HEK293 (cell line): ENCODE data around the gene NAPB.

Experiments used
- CTCF ChIA-PET: fragments of 350-600 bp; formaldehyde crosslinking; extraction: SDS; loops from one replicate; lab custom pipeline; 2021; ENCODE audit warnings: antibody characterized with exemption; lab: Yijun Ruan, JAX
- POLR2A ChIA-PET: fragments of 300-600 bp; formaldehyde crosslinking; extraction: SDS; loops from one replicate; lab custom pipeline; 2020; ENCODE audit warnings: antibody characterized with exemption, inconsistent platforms; lab: Yijun Ruan, JAX
- H3K27ac ChIP-seq: fragments of 200-500 bp; sonication (Bioruptor generic); 2 replicates; pipeline ENCODE4 v1.5.1; 2014; ENCODE audit warnings: low read depth, low read length, control low read depth, inconsistent platforms; ENCODE audit errors: extremely low read depth
- H3K36me3 ChIP-seq, 2 experiments: fragments of 200-500 bp in 1 of 2; sonication (Bioruptor generic) in 1 of 2; 1 replicate in 1 of 2; 2 replicates in 1 of 2; pipeline ENCODE4 v1.5.1; 2014 to 2017; ENCODE audit warnings: inconsistent platforms in 2 of 2, low read length in 2 of 2; ENCODE audit not compliant: control insufficient read depth in 2 of 2, insufficient read depth in 1 of 2
- H3K4me1 ChIP-seq: fragments of 200-500 bp; sonication (Bioruptor generic); 2 replicates; pipeline ENCODE4 v1.5.1; 2014; ENCODE audit warnings: mild to moderate bottlenecking, low read length, inconsistent platforms; ENCODE audit not compliant: control insufficient read depth, insufficient read depth
- H3K4me3 ChIP-seq: 2 replicates; pipeline ENCODE4 v1.5.1; 2011; ENCODE audit warnings: low read depth, mild to moderate bottlenecking, control low read depth, low read length, moderate library complexity
- H3K9me3 ChIP-seq: fragments of 200-500 bp; sonication (Bioruptor generic); 2 replicates; pipeline ENCODE4 v1.5.1; 2014; ENCODE audit warnings: low read depth, low read length, inconsistent platforms; ENCODE audit not compliant: control insufficient read depth, insufficient read depth
- EGR2 ChIP-seq: fragments of 450-650 bp; formaldehyde crosslinking; IDR thresholded peaks from 2 replicates; pipeline ENCODE4 v1.5.1; 2016; ENCODE audit warnings: low read depth, missing biosample characterization, missing genetic modification characterization
- GLI2 ChIP-seq: fragments of 450-650 bp; formaldehyde crosslinking; IDR thresholded peaks from 2 replicates; pipeline ENCODE4; 2017; ENCODE audit warnings: missing biosample characterization, missing genetic modification characterization, low read depth, borderline replicate concordance
- SCRT2 ChIP-seq: fragments of 450-650 bp; formaldehyde crosslinking; IDR thresholded peaks from 2 replicates; pipeline ENCODE4 v1.5.1; 2016; ENCODE audit warnings: missing biosample characterization, missing genetic modification characterization
- SP2 ChIP-seq: fragments of 450-650 bp; formaldehyde crosslinking; IDR thresholded peaks from 2 replicates; pipeline ENCODE4 v1.5.1; 2016; ENCODE audit warnings: missing biosample characterization, missing genetic modification characterization
- ZBTB8A ChIP-seq: fragments of 450-650 bp; formaldehyde crosslinking; IDR thresholded peaks from 2 replicates; pipeline ENCODE4 v1.5.1; 2016; ENCODE audit warnings: missing biosample characterization, missing genetic modification characterization
- ZNF112 ChIP-seq: fragments of 450-650 bp; formaldehyde crosslinking; IDR thresholded peaks from 2 replicates; pipeline ENCODE4 v1.5.0; 2017; ENCODE audit warnings: missing biosample characterization, missing genetic modification characterization
- ZNF214 ChIP-seq: fragments of 450-650 bp; formaldehyde crosslinking; IDR thresholded peaks from 2 replicates; pipeline ENCODE4 v1.5.1; 2017; ENCODE audit warnings: missing biosample characterization, mild to moderate bottlenecking, missing genetic modification characterization, borderline replicate concordance
- ZNF221 ChIP-seq: fragments of 450-650 bp; formaldehyde crosslinking; IDR thresholded peaks from 2 replicates; pipeline ENCODE4 v1.5.1; 2017; ENCODE audit warnings: missing biosample characterization, missing genetic modification characterization, borderline replicate concordance
- ZNF24 ChIP-seq: fragments of 450-650 bp; formaldehyde crosslinking; IDR thresholded peaks from 2 replicates; pipeline ENCODE4 v1.5.1; 2016; ENCODE audit warnings: missing biosample characterization, missing genetic modification characterization
- ZNF37A ChIP-seq: fragments of 450-650 bp; IDR thresholded peaks from 2 replicates; pipeline ENCODE4 v1.5.1; 2018; ENCODE audit warnings: missing biosample characterization, missing genetic modification characterization
- ZNF416 ChIP-seq: fragments of 450-650 bp; formaldehyde crosslinking; IDR thresholded peaks from 2 replicates; pipeline ENCODE4 v1.5.1; 2016; ENCODE audit warnings: missing biosample characterization, missing genetic modification characterization
- ZNF433 ChIP-seq: fragments of 450-650 bp; formaldehyde crosslinking; IDR thresholded peaks from 2 replicates; pipeline ENCODE4 v1.5.1; 2016; ENCODE audit warnings: missing biosample characterization, missing genetic modification characterization, low read depth
- ZNF48 ChIP-seq: fragments of 450-650 bp; formaldehyde crosslinking; IDR thresholded peaks from 2 replicates; pipeline ENCODE4 v1.5.1; 2016; ENCODE audit warnings: missing biosample characterization, missing genetic modification characterization
- ZNF560 ChIP-seq: fragments of 450-650 bp; formaldehyde crosslinking; IDR thresholded peaks from 2 replicates; pipeline ENCODE4 v1.5.1; 2017; ENCODE audit warnings: missing biosample characterization, missing genetic modification characterization, borderline replicate concordance
- ZNF623 ChIP-seq: fragments of 450-650 bp; formaldehyde crosslinking; IDR thresholded peaks from 2 replicates; pipeline ENCODE4 v1.5.1; 2016; ENCODE audit warnings: missing biosample characterization, missing genetic modification characterization
- ZNF629 ChIP-seq: fragments of 450-650 bp; formaldehyde crosslinking; IDR thresholded peaks from 2 replicates; pipeline ENCODE4 v1.5.1; 2017; ENCODE audit warnings: missing biosample characterization, missing genetic modification characterization
- ZNF707 ChIP-seq: fragments of 450-650 bp; formaldehyde crosslinking; IDR thresholded peaks from 2 replicates; pipeline ENCODE4 v1.5.1; 2016; ENCODE audit warnings: missing biosample characterization, missing genetic modification characterization
- ZNF792 ChIP-seq: fragments of 450-650 bp; formaldehyde crosslinking; IDR thresholded peaks from 2 replicates; pipeline ENCODE4 v1.5.1; 2016; ENCODE audit warnings: missing biosample characterization, missing genetic modification characterization
- ZNF830 ChIP-seq: fragments of 450-650 bp; IDR thresholded peaks from 2 replicates; pipeline ENCODE4 v1.5.0; 2018; ENCODE audit warnings: missing biosample characterization, missing genetic modification characterization, low read depth, mild to moderate bottlenecking, moderate library complexity
- ZSCAN16 ChIP-seq: fragments of 450-650 bp; formaldehyde crosslinking; IDR thresholded peaks from 2 replicates; pipeline ENCODE4 v1.5.1; 2016; ENCODE audit warnings: missing biosample characterization, missing genetic modification characterization
- TF ChIP-seq, protein P1 (sequence below): fragments of 450-650 bp; formaldehyde crosslinking; IDR thresholded peaks from 2 replicates; pipeline ENCODE4 v1.5.1; 2016; ENCODE audit warnings: missing biosample characterization, missing genetic modification characterization
- TF ChIP-seq, protein P2 (sequence below): fragments of 450-650 bp; formaldehyde crosslinking; IDR thresholded peaks from 2 replicates; pipeline ENCODE4 v1.5.1; 2016; ENCODE audit warnings: missing biosample characterization, missing genetic modification characterization
- TF ChIP-seq, protein P3 (sequence below): fragments of 450-650 bp; formaldehyde crosslinking; IDR thresholded peaks from 2 replicates; pipeline ENCODE4 v1.5.1; 2017; ENCODE audit warnings: missing biosample characterization, missing genetic modification characterization
- TF ChIP-seq, protein P4 (sequence below): fragments of 450-650 bp; formaldehyde crosslinking; IDR thresholded peaks from 2 replicates; pipeline ENCODE4 v1.5.1; 2016; ENCODE audit warnings: missing biosample characterization, missing genetic modification characterization

Gene NAPB

DNA sequence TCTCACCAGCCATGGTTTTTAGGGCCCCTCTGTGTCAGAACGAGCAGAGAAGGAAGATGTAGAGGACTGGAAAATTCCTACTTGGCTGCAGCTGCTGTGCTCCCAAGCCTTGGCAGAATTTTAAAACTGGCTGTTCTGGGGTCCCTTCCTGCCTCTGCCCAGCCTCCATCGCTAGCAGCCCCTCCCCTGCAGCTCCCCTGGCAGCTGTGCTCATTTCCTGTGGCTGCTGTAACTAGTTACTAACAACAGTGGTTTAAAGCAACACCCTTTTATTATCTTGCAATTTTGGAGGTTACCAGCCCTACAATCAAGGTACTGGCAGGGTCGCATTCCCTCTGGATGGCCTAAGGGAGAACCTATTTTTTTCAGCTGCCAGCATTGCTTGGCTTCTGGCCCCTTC is 35.1 kb upstream of the NAPB start (continued):
- TF ChIP-seq ZBTB8A (tag by site-specific recombination) (no peak), ZNF48 (tag by site-specific recombination) (no peak), ZNF707 (no peak), SP2 (no peak), ZNF221 (tag by site-specific recombination) (no peak)

DNA sequence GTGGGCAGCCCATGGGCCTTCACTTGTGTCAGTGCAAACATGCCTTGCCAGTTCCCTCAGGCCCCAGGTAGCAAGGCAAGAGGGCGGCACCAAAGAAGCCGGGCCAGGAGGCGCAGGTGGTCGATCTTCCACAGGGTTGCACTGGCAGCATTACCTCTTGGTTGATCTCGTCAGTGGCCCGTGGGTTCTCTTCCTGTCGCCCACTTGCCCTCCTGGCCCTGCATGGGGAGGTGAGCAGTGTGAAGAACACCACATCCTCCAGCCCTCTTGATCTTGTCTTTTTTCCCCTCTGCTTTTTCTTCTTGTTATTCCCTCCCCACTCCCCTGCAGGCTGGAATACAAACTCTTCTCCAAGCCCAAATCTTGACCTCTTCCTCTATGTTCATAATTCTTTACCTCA is 34.4 kb upstream of the NAPB start:
- Histone ChIP-seq H3K4me3 (no peak overlapping the region), H3K27ac (no peak overlapping the region), H3K9me3 (no peaks in the 10 kb centered on the region), H3K4me1 (no peaks in the 10 kb centered on the region), H3K36me3 (no peaks in the 10 kb centered on the region)
- no peak for TF ChIP-seq ZNF37A (tag by site-specific recombination)
- TF ChIP-seq ZNF792 (tag by site-specific recombination), result no peak
- TF ChIP-seq ZNF629 (tag by site-specific recombination), result no peak
- TF ChIP-seq, protein P1, sequence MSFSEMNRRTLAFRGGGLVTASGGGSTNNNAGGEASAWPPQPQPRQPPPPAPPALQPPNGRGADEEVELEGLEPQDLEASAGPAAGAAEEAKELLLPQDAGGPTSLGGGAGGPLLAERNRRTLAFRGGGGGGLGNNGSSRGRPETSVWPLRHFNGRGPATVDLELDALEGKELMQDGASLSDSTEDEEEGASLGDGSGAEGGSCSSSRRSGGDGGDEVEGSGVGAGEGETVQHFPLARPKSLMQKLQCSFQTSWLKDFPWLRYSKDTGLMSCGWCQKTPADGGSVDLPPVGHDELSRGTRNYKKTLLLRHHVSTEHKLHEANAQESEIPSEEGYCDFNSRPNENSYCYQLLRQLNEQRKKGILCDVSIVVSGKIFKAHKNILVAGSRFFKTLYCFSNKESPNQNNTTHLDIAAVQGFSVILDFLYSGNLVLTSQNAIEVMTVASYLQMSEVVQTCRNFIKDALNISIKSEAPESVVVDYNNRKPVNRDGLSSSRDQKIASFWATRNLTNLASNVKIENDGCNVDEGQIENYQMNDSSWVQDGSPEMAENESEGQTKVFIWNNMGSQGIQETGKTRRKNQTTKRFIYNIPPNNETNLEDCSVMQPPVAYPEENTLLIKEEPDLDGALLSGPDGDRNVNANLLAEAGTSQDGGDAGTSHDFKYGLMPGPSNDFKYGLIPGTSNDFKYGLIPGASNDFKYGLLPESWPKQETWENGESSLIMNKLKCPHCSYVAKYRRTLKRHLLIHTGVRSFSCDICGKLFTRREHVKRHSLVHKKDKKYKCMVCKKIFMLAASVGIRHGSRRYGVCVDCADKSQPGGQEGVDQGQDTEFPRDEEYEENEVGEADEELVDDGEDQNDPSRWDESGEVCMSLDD, result no peak
- TF ChIP-seq, protein P2, sequence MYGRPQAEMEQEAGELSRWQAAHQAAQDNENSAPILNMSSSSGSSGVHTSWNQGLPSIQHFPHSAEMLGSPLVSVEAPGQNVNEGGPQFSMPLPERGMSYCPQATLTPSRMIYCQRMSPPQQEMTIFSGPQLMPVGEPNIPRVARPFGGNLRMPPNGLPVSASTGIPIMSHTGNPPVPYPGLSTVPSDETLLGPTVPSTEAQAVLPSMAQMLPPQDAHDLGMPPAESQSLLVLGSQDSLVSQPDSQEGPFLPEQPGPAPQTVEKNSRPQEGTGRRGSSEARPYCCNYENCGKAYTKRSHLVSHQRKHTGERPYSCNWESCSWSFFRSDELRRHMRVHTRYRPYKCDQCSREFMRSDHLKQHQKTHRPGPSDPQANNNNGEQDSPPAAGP (tag by site-specific recombination), result no peak
- TF ChIP-seq ZNF24, result no peak
- no peak for TF ChIP-seq EGR2 (tag by site-specific recombination)
- no peak for TF ChIP-seq ZNF433 (tag by site-specific recombination)
- no peak for TF ChIP-seq ZNF560
- CTCF ChIA-PET, result no interaction called here
- POLR2A ChIA-PET, result no interaction called here

DNA sequence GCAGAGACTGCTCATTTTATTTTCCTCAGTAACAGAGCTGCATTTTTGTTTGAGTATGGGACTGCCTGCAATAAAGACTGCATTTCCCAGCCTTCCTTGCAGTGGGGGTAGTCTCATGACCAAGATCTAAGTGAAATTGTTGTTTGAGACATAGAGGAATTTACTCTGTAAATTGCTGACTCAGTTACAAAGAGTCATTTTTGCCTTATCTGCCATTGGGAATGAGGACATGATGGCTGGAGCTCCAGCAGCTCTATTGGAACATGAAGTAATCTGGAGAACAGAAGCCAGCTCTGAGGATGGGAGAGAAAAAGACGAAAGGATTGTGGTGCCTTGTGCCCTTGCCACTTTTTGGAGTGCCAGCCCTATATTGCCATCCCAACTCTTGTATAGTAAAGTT is 33.5 kb upstream of the NAPB start:
- no peaks in the 10 kb centered on the region for H3K4me1 ChIP-seq
- no peak overlapping the region for H3K4me3 ChIP-seq
- no peaks in the 10 kb centered on the region for H3K9me3 ChIP-seq
- TF ChIP-seq GLI2 (tag by site-specific recombination) (no peak), ZNF629 (tag by site-specific recombination) (no peak), ZNF112 (tag by site-specific recombination) (no peak), ZNF707 (no peak), ZSCAN16 (tag by site-specific recombination) (no peak), ZNF214 (tag by site-specific recombination) (no peak), ZNF830 (tag by site-specific recombination) (no peak), ZNF623 (tag by site-specific recombination) (no peak), ZNF48 (tag by site-specific recombination) (no peak), ZNF416 (tag by site-specific recombination) (no peak), SCRT2 (tag by site-specific recombination) (no peak), ZBTB8A (tag by site-specific recombination) (no peak)
- TF ChIP-seq, protein P3, sequence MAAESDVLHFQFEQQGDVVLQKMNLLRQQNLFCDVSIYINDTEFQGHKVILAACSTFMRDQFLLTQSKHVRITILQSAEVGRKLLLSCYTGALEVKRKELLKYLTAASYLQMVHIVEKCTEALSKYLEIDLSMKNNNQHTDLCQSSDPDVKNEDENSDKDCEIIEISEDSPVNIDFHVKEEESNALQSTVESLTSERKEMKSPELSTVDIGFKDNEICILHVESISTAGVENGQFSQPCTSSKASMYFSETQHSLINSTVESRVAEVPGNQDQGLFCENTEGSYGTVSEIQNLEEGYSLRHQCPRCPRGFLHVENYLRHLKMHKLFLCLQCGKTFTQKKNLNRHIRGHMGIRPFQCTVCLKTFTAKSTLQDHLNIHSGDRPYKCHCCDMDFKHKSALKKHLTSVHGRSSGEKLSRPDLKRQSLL, result no peak
- TF ChIP-seq, protein P4, sequence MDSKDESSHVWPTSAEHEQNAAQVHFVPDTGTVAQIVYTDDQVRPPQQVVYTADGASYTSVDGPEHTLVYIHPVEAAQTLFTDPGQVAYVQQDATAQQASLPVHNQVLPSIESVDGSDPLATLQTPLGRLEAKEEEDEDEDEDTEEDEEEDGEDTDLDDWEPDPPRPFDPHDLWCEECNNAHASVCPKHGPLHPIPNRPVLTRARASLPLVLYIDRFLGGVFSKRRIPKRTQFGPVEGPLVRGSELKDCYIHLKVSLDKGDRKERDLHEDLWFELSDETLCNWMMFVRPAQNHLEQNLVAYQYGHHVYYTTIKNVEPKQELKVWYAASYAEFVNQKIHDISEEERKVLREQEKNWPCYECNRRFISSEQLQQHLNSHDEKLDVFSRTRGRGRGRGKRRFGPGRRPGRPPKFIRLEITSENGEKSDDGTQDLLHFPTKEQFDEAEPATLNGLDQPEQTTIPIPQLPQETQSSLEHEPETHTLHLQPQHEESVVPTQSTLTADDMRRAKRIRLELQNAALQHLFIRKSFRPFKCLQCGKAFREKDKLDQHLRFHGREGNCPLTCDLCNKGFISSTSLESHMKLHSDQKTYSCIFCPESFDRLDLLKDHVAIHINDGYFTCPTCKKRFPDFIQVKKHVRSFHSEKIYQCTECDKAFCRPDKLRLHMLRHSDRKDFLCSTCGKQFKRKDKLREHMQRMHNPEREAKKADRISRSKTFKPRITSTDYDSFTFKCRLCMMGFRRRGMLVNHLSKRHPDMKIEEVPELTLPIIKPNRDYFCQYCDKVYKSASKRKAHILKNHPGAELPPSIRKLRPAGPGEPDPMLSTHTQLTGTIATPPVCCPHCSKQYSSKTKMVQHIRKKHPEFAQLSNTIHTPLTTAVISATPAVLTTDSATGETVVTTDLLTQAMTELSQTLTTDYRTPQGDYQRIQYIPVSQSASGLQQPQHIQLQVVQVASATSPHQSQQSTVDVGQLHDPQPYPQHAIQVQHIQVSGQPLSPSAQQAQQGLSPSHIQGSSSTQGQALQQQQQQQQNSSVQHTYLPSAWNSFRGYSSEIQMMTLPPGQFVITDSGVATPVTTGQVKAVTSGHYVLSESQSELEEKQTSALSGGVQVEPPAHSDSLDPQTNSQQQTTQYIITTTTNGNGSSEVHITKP (tag by site-specific recombination), result no peak
- POLR2A ChIA-PET, result no interaction called here
- CTCF ChIA-PET, result interaction anchor here (1.1 kb wide), 1 partner anchor 13 kb away, joined by 4 read pairs; no protein-coding TSS in a partner anchor
- no peaks in the 10 kb centered on the region for H3K36me3 ChIP-seq
- no peak overlapping the region for H3K27ac ChIP-seq
